KOPT-K1 (cell line): ENCODE data around the gene GALNT10.

ENCODE experiments used
- H3K27ac ChIP-seq: fragments of 200-600 bp; sonication (generic); 2 replicates; pipeline ENCODE4 v1.5.1; 2016; ENCODE audit warnings: antibody characterized with exemption, mild to moderate bottlenecking, low read depth, low read length; ENCODE audit not compliant: poor library complexity, severe bottlenecking
- H3K36me3 ChIP-seq: fragments of 200-600 bp; sonication (generic); 2 replicates; pipeline ENCODE4 v1.5.1; 2017; ENCODE audit warnings: antibody characterized with exemption, mild to moderate bottlenecking, low read length, moderate library complexity; ENCODE audit not compliant: insufficient read depth
- H3K9me3 ChIP-seq: fragments of 200-600 bp; sonication (generic); 2 replicates; pipeline ENCODE4 v1.5.1; 2017; ENCODE audit warnings: antibody characterized with exemption, low read length, mild to moderate bottlenecking; ENCODE audit not compliant: insufficient read depth, poor library complexity, severe bottlenecking

GALNT10 gene

DNA sequence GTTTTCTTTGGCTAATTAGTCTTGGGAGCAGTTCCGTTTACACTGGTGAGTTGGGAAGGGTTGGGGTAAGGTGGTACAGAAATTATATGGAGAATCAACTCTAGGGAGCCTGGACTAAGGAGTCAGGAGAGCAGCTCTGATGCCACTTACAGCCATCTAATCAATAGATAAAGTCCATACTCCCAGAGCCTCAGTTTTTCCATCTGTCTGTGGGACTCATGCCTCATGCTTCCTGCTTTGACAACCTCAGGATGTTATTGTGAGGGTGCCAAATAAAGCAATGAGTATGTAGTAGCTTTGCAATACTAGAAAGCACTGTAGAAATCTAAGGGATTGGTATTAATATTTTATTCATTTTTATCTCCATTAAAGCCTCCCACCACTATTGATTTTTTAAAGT lies 105.0 kb downstream of the GALNT10 start:
- Histone ChIP-seq H3K9me3 (no peaks in the 10 kb centered on the region), H3K27ac (no peak overlapping the region), H3K36me3 (no peaks in the 10 kb centered on the region)

DNA sequence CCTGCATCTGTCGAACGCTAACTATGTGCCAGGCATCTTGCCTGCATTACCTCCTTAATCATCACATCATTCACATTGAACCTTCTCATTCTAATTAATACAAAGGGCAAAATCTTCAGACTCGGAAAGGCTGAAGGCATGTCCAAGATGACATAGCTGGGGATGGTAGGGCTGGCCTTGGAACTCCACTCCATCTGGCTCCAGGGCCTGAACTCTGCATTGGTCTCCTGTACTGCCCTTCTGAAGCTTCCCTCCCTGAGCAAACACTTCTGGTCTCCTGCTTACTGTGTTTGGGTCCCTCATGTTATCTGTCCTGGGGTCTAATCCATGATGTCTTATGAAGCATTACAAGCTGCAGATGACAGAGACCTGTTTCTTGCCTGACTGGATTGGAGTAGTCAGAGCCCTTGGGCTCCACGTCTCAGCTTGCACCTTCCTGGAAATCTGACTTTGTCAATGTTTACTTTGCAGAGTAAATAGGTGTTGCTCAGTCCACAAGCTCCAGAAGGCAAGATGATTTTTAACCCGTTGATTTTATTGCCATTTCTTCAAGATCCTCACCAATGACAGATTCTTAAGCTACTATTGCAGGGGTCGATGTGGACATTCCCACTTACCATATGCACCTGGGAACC lies 106.1 kb downstream of the GALNT10 start:
- Histone ChIP-seq H3K27ac (no peak overlapping the region), H3K36me3 (no peaks in the 10 kb centered on the region), H3K9me3 (no peaks in the 10 kb centered on the region)

DNA sequence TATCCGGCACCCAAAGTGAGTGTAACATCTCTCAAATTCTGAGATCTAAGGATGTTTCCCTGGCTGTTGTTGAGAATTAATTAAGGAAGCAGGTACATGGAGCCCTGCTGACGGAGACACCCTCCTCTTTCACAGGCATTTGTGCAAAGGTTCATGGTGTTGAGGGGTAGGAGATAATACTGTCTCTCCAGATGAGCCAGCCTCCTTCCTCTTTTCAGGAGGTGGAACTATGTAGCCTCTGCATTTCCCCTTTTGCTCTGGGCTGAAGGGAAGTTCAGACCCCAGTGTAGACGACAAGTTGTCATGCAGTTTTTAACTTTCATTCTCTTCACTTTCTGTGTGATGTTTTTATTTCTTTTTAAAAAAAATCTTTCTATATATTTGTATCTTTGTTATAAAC lies 107.5 kb downstream of the GALNT10 start:
- no peak overlapping the region for H3K27ac ChIP-seq
- H3K9me3 ChIP-seq, result no peaks in the 10 kb centered on the region
- H3K36me3 ChIP-seq, result no peaks in the 10 kb centered on the region; the same call in 1 of the 2 replicates

DNA sequence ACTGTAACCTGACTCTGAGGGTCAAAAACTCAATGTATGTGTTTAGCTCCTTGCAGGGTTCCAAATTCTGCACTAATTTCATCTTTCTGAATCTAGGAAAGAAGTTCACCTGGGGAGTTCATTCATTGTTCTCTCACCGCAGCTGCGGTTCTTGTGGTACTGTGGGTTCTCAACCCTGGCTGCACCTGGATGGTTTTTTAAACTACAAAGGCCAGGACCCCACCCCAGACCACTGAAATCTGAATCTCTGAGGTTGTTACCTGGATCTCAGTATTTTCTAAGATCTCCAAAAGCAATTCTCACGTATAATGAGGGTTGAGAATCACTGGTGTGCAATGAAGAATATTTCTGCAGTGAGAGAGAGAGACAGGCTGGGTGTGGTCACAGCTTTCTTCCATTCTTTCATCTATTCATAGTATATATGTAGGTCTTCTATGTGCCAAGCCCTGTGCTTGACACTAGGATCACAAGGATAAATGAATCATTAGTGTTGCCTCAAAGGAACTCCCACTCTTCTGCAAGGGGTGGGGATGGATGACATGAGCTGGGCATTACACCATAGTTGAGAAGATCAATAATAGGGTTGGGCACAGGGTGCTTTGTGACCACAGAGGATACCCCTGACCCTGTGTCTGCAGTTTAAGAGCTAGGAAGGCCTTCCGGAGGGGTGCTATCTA lies 109.8 kb downstream of the GALNT10 start:
- Histone ChIP-seq H3K36me3 (no peaks in the 10 kb centered on the region; the same call in 1 of the 2 replicates), H3K27ac (no peak overlapping the region), H3K9me3 (no peaks in the 10 kb centered on the region)

DNA sequence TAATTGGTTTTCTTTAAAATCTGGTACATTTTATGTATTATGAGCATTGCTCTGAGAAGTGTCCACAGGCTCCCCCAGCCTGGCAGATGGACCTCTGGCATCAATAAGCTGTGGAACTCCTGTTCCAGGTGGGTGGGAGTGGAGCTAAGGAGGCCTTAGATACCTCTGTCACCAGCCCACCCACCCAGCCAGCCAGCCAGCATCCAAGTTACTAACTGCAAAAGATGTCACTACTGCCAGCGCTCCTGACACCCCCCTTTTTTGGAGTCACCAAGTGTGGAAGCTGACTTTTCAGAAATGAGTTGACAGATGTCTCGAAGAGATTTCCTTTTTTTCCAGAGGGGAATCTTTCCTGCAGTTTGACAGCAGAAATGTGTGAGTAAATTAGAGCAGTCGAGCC lies 111.2 kb downstream of the GALNT10 start:
- no peak overlapping the region for H3K27ac ChIP-seq
- no peaks in the 10 kb centered on the region; the same call in 1 of the 2 replicates for H3K36me3 ChIP-seq
- peaks cover 4% of the 10 kb centered on the region for H3K9me3 ChIP-seq

DNA sequence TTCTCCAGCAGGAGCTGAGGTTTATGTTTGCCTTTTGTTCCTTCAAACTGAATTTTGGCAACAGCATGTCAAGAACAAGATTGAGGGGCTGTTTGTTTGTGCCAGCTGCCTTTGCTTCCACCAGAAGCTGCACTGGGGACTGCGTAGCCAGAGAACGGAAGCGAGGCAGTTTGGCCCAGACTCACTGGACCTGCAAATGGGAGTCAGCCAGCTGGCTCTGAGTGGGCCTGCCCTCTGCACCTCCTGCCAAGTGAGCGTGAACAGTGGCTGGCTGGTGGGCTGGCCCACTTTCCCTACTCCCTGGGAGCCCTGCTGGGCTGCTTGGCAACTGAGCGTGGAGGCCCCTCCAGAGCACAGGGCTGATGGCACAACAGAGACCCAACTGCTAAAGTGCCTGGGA lies 111.6 kb downstream of the GALNT10 start:
- Histone ChIP-seq H3K9me3 (peaks cover 4% of the 10 kb centered on the region), H3K36me3 (no peaks in the 10 kb centered on the region; the same call in 1 of the 2 replicates), H3K27ac (no peak overlapping the region)

DNA sequence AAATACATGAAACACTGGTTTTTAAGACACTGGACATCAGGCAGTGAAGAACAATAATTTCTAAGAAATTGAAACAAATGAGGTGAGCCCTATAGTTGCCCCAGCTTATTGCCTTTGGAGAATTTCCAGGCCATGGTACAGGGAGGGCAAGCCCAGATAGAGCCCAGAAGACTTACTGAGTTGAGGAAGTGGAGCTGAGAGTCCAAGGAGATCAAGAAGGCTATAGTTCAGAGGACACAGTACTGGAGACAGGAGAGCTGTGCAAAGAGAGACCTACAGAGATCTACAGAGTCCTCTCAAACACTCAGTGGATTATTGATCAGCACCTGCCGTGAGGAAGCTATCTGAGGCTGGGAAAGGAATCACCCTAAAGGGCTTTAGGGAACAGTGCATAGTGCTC lies 112.6 kb downstream of the GALNT10 start:
- Histone ChIP-seq H3K27ac (no peak overlapping the region), H3K9me3 (peaks cover 4% of the 10 kb centered on the region), H3K36me3 (no peaks in the 10 kb centered on the region; the same call in 1 of the 2 replicates)

DNA sequence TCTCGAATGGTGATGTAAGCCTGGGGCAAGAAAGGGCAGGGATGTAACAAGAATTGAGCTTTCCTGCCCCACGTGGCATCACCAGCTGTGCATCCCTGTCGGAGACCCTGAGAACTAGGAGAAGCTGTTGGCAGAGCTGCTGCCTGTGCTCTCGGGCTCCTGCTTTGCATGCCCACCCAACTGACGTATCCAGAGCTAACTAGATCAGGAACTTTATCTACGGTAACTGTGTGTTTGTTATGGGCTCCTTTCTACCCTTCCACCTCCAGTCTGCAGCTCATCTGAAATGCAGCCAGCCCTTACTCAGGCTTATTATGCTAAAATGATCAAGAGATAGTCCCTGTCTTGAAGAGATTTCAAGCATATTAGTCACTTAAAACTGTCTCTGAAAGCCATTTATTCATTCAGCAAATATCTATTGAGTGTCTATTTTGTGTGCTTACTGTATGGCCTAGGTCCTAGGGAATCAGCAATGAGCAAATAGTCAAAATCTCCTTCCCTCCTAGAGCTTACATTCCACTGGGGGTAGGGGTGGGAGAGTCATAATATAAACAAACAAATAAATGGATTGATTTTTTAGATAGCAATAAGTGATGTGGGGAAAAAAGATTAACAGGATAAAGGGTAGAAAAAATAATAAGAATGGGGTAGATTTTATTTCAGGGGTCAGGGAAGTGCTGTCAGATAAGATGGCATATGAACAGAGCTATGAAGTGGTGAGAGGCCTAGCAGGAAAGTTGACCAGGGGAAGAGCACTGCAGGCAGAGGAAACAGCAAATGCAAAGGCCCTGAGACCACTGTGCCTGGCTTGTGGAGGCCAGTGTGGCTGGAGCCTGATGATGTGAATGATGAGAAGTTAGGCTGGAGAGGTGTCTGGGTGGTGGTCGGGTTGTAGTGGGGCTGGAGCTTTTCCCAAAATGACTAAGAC lies 118.2 kb downstream of the GALNT10 start:
- Histone ChIP-seq H3K27ac (no peak overlapping the region), H3K9me3 (peaks cover 4% of the 10 kb centered on the region), H3K36me3 (no peaks in the 10 kb centered on the region)

DNA sequence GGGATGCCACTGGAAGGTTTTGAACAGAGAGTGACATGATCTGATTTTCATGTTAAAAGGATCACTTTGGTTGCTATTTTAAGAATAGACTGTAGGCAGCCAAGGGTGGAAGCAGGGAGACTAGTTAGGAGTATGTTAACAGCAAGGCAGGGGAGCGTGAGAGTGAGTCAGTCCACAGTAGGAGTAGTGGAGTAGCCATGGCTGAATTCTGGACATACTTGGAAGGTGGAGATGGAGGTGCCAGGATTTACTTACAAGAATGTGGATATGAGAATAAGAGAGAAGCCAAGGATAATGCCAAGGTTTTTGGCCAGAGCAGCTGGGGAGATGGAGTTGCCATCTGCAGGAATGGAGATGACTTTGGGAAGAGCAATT lies 118.8 kb downstream of the GALNT10 start:
- Histone ChIP-seq H3K27ac (no peak overlapping the region), H3K9me3 (peaks cover 4% of the 10 kb centered on the region), H3K36me3 (no peaks in the 10 kb centered on the region)

DNA sequence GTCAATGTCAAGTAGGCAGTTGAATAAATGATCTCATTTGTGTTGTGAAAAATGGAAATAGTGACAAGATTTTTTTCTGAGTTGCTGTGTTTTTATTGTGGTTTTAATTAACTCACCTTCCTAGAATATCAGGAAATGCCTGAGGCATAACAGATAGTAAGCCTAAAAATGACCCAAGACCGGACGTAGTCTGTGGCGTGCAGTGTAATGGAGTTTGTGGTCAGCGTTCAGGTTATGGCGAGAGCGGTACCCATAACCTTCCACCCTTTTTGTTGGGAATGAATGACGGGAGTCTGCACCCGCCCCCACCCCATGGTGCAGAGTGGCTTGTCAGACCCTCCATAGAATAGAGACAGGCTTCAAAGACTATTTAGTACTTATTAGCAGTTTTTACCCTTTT lies 119.3 kb downstream of the GALNT10 start:
- Histone ChIP-seq H3K9me3 (peaks cover 4% of the 10 kb centered on the region), H3K36me3 (no peaks in the 10 kb centered on the region), H3K27ac (no peak overlapping the region)

DNA sequence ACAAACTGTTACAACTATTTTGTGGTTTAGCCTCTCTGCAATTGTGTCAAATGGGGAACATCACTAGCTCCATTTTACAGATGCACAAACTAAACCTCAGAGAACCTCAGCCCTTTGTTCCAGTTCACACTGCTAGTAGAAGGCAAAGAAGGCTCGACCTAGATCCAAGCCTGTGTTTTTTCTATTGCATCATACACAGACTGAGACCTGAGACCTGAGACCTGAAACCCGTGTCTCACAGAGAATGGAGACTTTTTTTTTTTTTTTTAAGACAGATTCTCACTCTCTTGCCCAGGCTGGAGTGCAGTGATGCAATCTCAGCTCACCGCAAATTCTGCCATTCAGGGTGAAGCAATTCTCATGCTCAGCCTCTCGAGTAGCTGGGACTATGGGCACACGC lies 120.8 kb downstream of the GALNT10 start:
- no peaks in the 10 kb centered on the region for H3K9me3 ChIP-seq
- no peak overlapping the region for H3K27ac ChIP-seq
- H3K36me3 ChIP-seq, result no peaks in the 10 kb centered on the region

DNA sequence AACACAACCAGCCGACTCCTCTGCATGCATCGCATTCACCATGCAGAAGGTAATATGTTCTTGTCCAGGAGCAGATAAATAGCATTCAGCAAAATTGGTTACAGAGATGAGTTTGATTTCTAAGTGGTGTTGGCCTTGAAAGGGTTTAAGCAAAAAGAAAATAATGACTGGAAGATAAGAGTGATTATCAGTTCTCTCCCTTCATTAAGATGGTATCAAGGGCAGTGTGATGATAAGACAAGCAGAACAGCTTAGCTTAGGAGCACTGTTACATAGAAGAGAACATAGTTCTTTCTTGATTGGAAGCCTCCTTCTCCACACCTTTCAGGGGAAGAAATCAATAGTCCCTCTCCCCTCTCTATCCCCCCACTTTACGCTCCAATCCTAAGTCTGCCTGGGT lies 121.5 kb downstream of the GALNT10 start:
- Histone ChIP-seq H3K9me3 (no peaks in the 10 kb centered on the region), H3K27ac (no peak overlapping the region), H3K36me3 (no peaks in the 10 kb centered on the region)

DNA sequence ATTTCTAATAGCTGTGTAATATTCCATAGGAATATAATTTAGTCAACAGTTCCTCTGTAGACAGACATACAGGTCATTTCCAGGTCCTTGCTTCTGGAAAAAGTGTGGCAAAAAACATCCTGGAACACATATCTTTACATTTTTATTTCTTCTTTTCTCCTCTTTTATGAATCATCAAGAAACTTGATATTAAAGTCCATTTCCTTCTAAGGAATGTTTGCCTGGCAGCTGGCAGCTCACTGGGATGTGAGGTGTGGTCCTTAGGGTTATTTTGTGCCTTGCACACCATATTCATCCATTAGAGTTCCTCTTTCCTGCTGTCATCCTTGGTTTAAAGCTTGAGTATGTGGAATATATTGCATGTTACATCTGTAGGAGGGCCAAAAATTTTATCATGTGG lies 122.0 kb downstream of the GALNT10 start:
- no peak overlapping the region for H3K27ac ChIP-seq
- H3K36me3 ChIP-seq, result no peaks in the 10 kb centered on the region
- H3K9me3 ChIP-seq, result no peaks in the 10 kb centered on the region

DNA sequence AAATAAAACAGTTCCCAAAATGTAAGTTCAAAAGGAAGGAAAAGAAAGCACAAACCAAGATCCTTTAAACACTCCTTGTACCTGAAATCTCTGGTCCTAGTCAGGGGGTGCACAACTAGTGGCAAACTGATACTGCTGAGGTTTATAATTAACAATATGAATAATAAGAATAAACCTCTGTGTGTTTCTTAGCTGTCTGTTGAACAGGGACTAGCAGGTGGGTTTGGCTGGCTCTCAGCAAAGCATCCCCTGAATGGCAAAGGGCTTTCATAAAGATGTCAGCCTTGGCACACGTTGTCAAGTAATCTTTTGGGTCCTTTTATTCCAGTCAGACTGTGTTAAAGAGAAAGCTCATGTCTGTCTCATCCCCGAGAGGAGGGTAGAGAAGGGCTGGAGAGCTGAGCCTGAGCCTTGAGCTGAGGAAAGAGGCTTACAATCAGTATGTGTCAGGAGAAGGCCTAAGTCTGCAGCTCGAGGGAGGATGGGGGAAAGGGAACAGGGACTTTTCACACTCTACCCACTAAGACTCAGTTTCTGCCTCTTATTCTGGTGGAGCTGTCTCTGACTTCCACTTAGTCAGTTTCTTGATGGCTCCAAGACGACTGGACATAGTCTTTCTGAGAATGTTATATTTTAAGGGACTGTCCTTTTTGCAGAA lies 123.0 kb downstream of the GALNT10 start:
- Histone ChIP-seq H3K27ac (no peak overlapping the region), H3K36me3 (no peaks in the 10 kb centered on the region), H3K9me3 (no peaks in the 10 kb centered on the region)

DNA sequence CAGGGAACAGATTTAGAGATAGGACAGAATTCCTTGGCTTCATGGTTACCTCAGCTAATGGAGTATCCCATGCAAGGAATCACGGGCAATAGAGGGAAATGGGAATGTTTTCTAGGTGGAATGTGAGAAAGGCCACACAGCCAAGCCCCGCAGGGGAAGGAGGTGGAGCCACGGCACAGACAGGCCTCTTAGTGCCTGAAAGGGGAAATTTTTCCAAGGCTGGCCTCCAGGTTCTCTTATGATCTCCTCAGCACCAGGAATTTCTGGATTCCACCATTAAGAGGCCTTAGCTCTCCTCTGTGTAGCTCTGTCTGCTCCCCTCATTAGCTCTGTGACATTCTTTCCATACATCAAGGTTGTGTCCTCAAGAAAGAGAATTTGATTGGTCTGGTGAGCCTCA lies 124.7 kb downstream of the GALNT10 start:
- Histone ChIP-seq H3K36me3 (no peaks in the 10 kb centered on the region), H3K27ac (no peak overlapping the region)

More for the DNA sequence above, 124.7 kb downstream of the GALNT10 start:
- H3K9me3 ChIP-seq, result no peaks in the 10 kb centered on the region
